Mammary epithelial cell (primary cell): Measurements from ENCODE around the gene VCX2.

Experiments
- EZH2 ChIP-seq: IDR thresholded peaks from 2 replicates; pipeline ENCODE4 v1.6.1; 2012; ENCODE audit warnings: low read length, inconsistent platforms, borderline replicate concordance
- TF ChIP-seq, protein P1 (sequence below), 2 donors: IDR thresholded peaks in 1 of 2; conservative IDR thresholded peaks in 1 of 2; 2 replicates each; pipeline ENCODE4 v1.5.1; 2011 to 2012; ENCODE audit warnings: inconsistent platforms in 2 of 2, low read length in 2 of 2, mild to moderate bottlenecking in 2 of 2, control low read depth in 1 of 2, low read depth in 1 of 2; ENCODE audit not compliant: insufficient read depth in 1 of 2; ENCODE audit errors: extremely low read depth in 1 of 2

GRCh38 chrX:8125566-8125965 is 45.5 kb downstream of the VCX2 start:
- TF ChIP-seq, protein P1, sequence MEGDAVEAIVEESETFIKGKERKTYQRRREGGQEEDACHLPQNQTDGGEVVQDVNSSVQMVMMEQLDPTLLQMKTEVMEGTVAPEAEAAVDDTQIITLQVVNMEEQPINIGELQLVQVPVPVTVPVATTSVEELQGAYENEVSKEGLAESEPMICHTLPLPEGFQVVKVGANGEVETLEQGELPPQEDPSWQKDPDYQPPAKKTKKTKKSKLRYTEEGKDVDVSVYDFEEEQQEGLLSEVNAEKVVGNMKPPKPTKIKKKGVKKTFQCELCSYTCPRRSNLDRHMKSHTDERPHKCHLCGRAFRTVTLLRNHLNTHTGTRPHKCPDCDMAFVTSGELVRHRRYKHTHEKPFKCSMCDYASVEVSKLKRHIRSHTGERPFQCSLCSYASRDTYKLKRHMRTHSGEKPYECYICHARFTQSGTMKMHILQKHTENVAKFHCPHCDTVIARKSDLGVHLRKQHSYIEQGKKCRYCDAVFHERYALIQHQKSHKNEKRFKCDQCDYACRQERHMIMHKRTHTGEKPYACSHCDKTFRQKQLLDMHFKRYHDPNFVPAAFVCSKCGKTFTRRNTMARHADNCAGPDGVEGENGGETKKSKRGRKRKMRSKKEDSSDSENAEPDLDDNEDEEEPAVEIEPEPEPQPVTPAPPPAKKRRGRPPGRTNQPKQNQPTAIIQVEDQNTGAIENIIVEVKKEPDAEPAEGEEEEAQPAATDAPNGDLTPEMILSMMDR (conservative IDR thresholded peaks at IDR 0.05 in 1 of 2, IDR thresholded peaks at IDR 0.05 in 1 of 2; ENCODE audit: extremely low read depth in 1 of 2, insufficient read depth in 1 of 2, low read depth in 1 of 2, low read length in 2 of 2), result no peak
- no peak for TF ChIP-seq EZH2
